Caco-2 (cell line): ENCODE data around the gene GP1BA. TPM values are rescaled to one million over a fixed set of nuclear protein-coding genes. Genes with fewer than 3 reads are reported as not detected.

Experiments
- Bru-seq: library from RNA; stranded (reverse); fragments of 400-500 nt; gene quantifications from one replicate; lab custom pipeline; 2021; lab: Mats Ljungman, UMichigan
- BruChase-seq, 2 experiments: library from RNA; stranded (reverse); fragments of 400-500 nt; gene quantifications; one replicate each; lab custom pipeline; 2021; lab: Mats Ljungman, UMichigan
- BruUV-seq: library from RNA; stranded (reverse); fragments of 400-500 nt; replicated peaks from 2 replicates; lab custom pipeline; 2021; lab: Mats Ljungman, UMichigan
- CTCF ChIA-PET: fragments of 300-600 bp; sonication (Branson Sonifier 250); formaldehyde crosslinking; loops from one replicate; lab custom pipeline; 2022; ENCODE audit warnings: antibody characterized with exemption; lab: Charles Lee
- POLR2A ChIA-PET: fragments of 300-600 bp; sonication (Branson Sonifier 250); formaldehyde crosslinking; loops from one replicate; lab custom pipeline; 2022; ENCODE audit warnings: antibody characterized with exemption; lab: Charles Lee
- DNase-seq, 2 experiments: peaks; one replicate each; pipeline versions ENCODE4 v3.0.0 to v3.0.0-alpha.2; 2020 to 2022
- H3K27me3 ChIP-seq: replicated peaks from 2 replicates; pipeline ENCODE4 v1.6.0; 2011; ENCODE audit warnings: low read length; ENCODE audit not compliant: control insufficient read depth, insufficient read depth
- H3K36me3 ChIP-seq: 2 replicates; pipeline ENCODE4 v1.5.1; 2011; ENCODE audit warnings: low read length; ENCODE audit not compliant: control insufficient read depth, insufficient read depth
- H3K4me1 ChIP-seq: fragments of 250-450 bp; sonication (Bioruptor Pico); 2 replicates; pipeline ENCODE4 v1.5.1; 2020; ENCODE audit warnings: mild to moderate bottlenecking
- H3K4me3 ChIP-seq: 2 replicates; pipeline ENCODE4 v1.5.1; 2011; ENCODE audit warnings: low read depth, mild to moderate bottlenecking, control low read depth, low read length
- H3K9me3 ChIP-seq: fragments of 250-450 bp; sonication (Bioruptor Pico); 2 replicates; pipeline ENCODE4 v1.5.1; 2020; ENCODE audit warnings: mild to moderate bottlenecking, moderate library complexity
- H3K27ac Mint-ChIP-seq: one replicate; pipeline ENCODE4 v1.8.0; 2022; ENCODE audit warnings: mixed read lengths; ENCODE audit not compliant: unreplicated experiment
- H3K27me3 Mint-ChIP-seq: one replicate; pipeline ENCODE4 v1.8.0; 2022; ENCODE audit warnings: mixed read lengths; ENCODE audit not compliant: insufficient read depth, unreplicated experiment
- H3K36me3 Mint-ChIP-seq: one replicate; pipeline ENCODE4 v1.8.0; 2022; ENCODE audit warnings: mild to moderate bottlenecking, mixed read lengths; ENCODE audit not compliant: insufficient read depth, unreplicated experiment
- H3K4me1 Mint-ChIP-seq: one replicate; pipeline ENCODE4 v1.8.0; 2022; ENCODE audit warnings: low read depth, mixed read lengths; ENCODE audit not compliant: unreplicated experiment
- H3K4me3 Mint-ChIP-seq: one replicate; pipeline ENCODE4 v1.8.0; 2022; ENCODE audit warnings: mild to moderate bottlenecking, moderate library complexity, mixed read lengths; ENCODE audit not compliant: unreplicated experiment
- H3K9me3 Mint-ChIP-seq: one replicate; pipeline ENCODE4 v1.8.0; 2022; ENCODE audit warnings: mixed read lengths; ENCODE audit not compliant: unreplicated experiment
- intact Hi-C: fragments of 100-400 bp; cut with micrococcal nuclease; formaldehyde crosslinking; loops from one replicate; pipeline ENCODE4 v1.10.0; 2022; ENCODE audit not compliant: unreplicated experiment
- long read RNA-seq: library from polyadenylated mRNA; stranded (forward); transcript quantifications from one replicate; pipeline ENCODE4 v2.0.0, GENCODE V29; 2022
- total RNA-seq: library from RNA; stranded (reverse); gene quantifications from 2 replicates; pipeline ENCODE4 v1.2.3, GENCODE V29; 2022
- TF ChIP-seq, protein P1 (sequence below), 2 experiments: fragments of 200-600 bp in 1 of 2; IDR thresholded peaks; 1 replicate in 1 of 2; 2 replicates in 1 of 2; pipeline versions ENCODE4 v1.5.1 to v1.8.0; 2011 to 2022; ENCODE audit warnings: antibody characterized with exemption in 1 of 2, control low read depth in 1 of 2, inconsistent platforms in 1 of 2, low read depth in 1 of 2, low read length in 1 of 2, mild to moderate bottlenecking in 1 of 2, moderate library complexity in 1 of 2; ENCODE audit not compliant: insufficient read depth in 1 of 2, severe bottlenecking in 1 of 2, unreplicated experiment in 1 of 2

The GP1BA gene
- not detected in 2 replicates for total RNA-seq
- not detected for Bru-seq, nascent RNA
- not detected for BruChase-seq, experiment 1, labeled RNA remaining after a 2-hour chase
- BruChase-seq, experiment 2, labeled RNA remaining after a 6-hour chase: not detected
- long read RNA-seq, partial matches to known transcripts: 0 of 7 reads
- long read RNA-seq, other reads (novel, unspliced or antisense): 7 of 7 reads

- no TSS peak for BruUV-seq
- H3K36me3 Mint-ChIP-seq: peaks cover 12% of the 10 kb centered on the region
- Histone ChIP-seq H3K27me3 (no peaks in the 10 kb centered on the region), H3K4me1 (no peaks in the 10 kb centered on the region), H3K36me3 (no peaks in the 10 kb centered on the region), H3K9me3 (no peaks in the 10 kb centered on the region), H3K4me3 (no peak within 1 kb of the TSS)
- intact Hi-C loops: no loop called here
- CTCF ChIA-PET: no interaction called here
- no peaks in the 10 kb centered on the region for H3K27me3 Mint-ChIP-seq
- no peak within 1 kb of the TSS for H3K27ac Mint-ChIP-seq
- no peaks in the 10 kb centered on the region for H3K9me3 Mint-ChIP-seq
- H3K4me1 Mint-ChIP-seq: no peaks in the 10 kb centered on the region
- H3K4me3 Mint-ChIP-seq: no peak within 1 kb of the TSS
- TF ChIP-seq, protein P1, sequence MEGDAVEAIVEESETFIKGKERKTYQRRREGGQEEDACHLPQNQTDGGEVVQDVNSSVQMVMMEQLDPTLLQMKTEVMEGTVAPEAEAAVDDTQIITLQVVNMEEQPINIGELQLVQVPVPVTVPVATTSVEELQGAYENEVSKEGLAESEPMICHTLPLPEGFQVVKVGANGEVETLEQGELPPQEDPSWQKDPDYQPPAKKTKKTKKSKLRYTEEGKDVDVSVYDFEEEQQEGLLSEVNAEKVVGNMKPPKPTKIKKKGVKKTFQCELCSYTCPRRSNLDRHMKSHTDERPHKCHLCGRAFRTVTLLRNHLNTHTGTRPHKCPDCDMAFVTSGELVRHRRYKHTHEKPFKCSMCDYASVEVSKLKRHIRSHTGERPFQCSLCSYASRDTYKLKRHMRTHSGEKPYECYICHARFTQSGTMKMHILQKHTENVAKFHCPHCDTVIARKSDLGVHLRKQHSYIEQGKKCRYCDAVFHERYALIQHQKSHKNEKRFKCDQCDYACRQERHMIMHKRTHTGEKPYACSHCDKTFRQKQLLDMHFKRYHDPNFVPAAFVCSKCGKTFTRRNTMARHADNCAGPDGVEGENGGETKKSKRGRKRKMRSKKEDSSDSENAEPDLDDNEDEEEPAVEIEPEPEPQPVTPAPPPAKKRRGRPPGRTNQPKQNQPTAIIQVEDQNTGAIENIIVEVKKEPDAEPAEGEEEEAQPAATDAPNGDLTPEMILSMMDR (IDR thresholded peaks at IDR 0.05; ENCODE audit: insufficient read depth in 1 of 2, low read depth in 1 of 2, low read length in 1 of 2, severe bottlenecking in 1 of 2, unreplicated experiment in 1 of 2): no peak
- POLR2A ChIA-PET: no interaction called here
- DNase-seq: no peak
Measured at GRCh38 chr17:4931963-4932362, at the start of gene GP1BA. GP1BA (plus strand) TSS chr17:4932277; CDS start chr17:4932605, 328 bp downstream.

DNA sequence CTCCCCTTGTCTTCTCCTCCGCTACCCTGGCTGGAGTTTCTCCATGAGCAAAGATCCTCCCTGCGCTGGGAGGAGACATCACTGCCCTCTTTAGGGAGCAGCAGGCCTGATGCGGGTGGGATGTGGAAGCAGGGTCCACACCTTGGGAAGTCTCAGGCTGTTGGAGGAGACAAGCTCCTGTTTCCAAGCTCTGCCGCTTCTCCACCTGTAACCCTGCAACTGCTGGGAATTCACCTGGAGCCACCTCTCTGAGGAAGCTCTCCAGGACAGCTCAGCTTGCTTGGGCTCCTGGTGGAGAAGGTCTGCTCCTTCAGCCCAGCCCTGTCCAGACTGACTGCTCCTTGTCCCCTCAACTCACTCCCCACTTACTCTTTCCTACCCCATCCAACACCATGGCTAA is 47.6 kb upstream of the GP1BA start:
- Histone ChIP-seq H3K4me1 (no peaks in the 10 kb centered on the region), H3K36me3 (no peaks in the 10 kb centered on the region; the same call in 1 of the 2 replicates), H3K4me3 (no peak overlapping the region), H3K27me3 (no peaks in the 10 kb centered on the region), H3K9me3 (no peaks in the 10 kb centered on the region)
- intact Hi-C loops: no loop called here
- no peak overlapping the region for H3K4me3 Mint-ChIP-seq
- H3K9me3 Mint-ChIP-seq: no peaks in the 10 kb centered on the region
- H3K4me1 Mint-ChIP-seq: no peaks in the 10 kb centered on the region
- TF ChIP-seq, protein P1 (IDR thresholded peaks at IDR 0.05; ENCODE audit: insufficient read depth in 1 of 2, low read depth in 1 of 2, low read length in 1 of 2, severe bottlenecking in 1 of 2, unreplicated experiment in 1 of 2): no peak
- H3K27ac Mint-ChIP-seq: no peak overlapping the region
- CTCF ChIA-PET: no interaction called here
- POLR2A ChIA-PET: no interaction called here
- no peak for DNase-seq
- H3K36me3 Mint-ChIP-seq: peaks cover 30% of the 10 kb centered on the region
- no TSS peak for BruUV-seq
- no peaks in the 10 kb centered on the region for H3K27me3 Mint-ChIP-seq

GRCh38 chr17:4886830-4887229 is 45.2 kb upstream of the GP1BA start:
- Histone ChIP-seq H3K4me1 (no peaks in the 10 kb centered on the region), H3K27me3 (no peaks in the 10 kb centered on the region), H3K4me3 (no peak overlapping the region), H3K36me3 (no peaks in the 10 kb centered on the region; the same call in 1 of the 2 replicates), H3K9me3 (no peaks in the 10 kb centered on the region)
- H3K27me3 Mint-ChIP-seq: no peaks in the 10 kb centered on the region
- no peak for DNase-seq
- no peaks in the 10 kb centered on the region for H3K9me3 Mint-ChIP-seq
- no peak overlapping the region for H3K4me3 Mint-ChIP-seq
- H3K4me1 Mint-ChIP-seq: no peaks in the 10 kb centered on the region
- TF ChIP-seq, protein P1 (IDR thresholded peaks at IDR 0.05; ENCODE audit: insufficient read depth in 1 of 2, low read depth in 1 of 2, low read length in 1 of 2, severe bottlenecking in 1 of 2, unreplicated experiment in 1 of 2): no peak
- intact Hi-C loops: no loop called here
- peaks cover 31% of the 10 kb centered on the region for H3K36me3 Mint-ChIP-seq
- CTCF ChIA-PET: no interaction called here
- POLR2A ChIA-PET: no interaction called here
- no peak overlapping the region for H3K27ac Mint-ChIP-seq
- BruUV-seq: no TSS peak
